Measurements from ENCODE around the gene SLC12A5. TPM values are rescaled to one million over a fixed set of nuclear protein-coding genes. Genes with fewer than 3 reads are reported as not detected.

SLC12A5 gene
- total RNA-seq, 1 donor from 2014 or later = not detected

- TF ChIP-seq, protein P1, sequence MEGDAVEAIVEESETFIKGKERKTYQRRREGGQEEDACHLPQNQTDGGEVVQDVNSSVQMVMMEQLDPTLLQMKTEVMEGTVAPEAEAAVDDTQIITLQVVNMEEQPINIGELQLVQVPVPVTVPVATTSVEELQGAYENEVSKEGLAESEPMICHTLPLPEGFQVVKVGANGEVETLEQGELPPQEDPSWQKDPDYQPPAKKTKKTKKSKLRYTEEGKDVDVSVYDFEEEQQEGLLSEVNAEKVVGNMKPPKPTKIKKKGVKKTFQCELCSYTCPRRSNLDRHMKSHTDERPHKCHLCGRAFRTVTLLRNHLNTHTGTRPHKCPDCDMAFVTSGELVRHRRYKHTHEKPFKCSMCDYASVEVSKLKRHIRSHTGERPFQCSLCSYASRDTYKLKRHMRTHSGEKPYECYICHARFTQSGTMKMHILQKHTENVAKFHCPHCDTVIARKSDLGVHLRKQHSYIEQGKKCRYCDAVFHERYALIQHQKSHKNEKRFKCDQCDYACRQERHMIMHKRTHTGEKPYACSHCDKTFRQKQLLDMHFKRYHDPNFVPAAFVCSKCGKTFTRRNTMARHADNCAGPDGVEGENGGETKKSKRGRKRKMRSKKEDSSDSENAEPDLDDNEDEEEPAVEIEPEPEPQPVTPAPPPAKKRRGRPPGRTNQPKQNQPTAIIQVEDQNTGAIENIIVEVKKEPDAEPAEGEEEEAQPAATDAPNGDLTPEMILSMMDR (IDR thresholded peaks at IDR 0.05; ENCODE audit: insufficient read depth, low read length, severe bottlenecking) = no peak
- FAIRE-seq (no peak), DNase-seq (ENCODE audit: low read depth) (no peak)
- Histone ChIP-seq H3K4me3 (ENCODE audit: low read depth, low read length) (no peak overlapping the region), H3K36me3 (ENCODE audit: control insufficient read depth, insufficient read depth, low read length) (peaks cover 3% of the 10 kb centered on the region), H3K27me3 (ENCODE audit: control insufficient read depth, insufficient read depth, low read length) (no peaks in the 10 kb centered on the region)
These were observed 44.0 kb downstream of the SLC12A5 start for GRCh38 chr20:46073024-46073423.

DNA sequence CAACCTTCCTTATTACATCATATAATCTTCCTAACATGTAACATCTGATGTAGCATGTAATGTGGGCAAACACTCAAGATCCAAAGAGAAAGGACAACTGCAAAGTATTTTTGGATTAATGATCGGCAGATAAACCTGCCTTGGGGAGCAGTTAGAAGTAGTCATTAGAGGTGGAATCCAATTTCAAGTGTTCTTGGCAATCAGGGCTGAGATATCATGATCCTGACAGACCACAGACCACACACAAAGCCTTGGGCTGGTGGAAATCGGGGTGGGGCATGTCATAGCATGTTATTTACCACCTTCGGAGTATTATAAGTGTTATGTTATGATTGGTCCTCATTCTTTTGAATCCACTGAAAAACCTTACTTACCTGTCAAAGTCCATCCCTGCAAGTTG lies 44.4 kb downstream of the SLC12A5 start:
- FAIRE-seq (no peak), DNase-seq (ENCODE audit: low read depth) (peak; percentile 72)
- TF ChIP-seq, protein P1 (IDR thresholded peaks at IDR 0.05; ENCODE audit: insufficient read depth, low read length, severe bottlenecking) = no peak
- H3K27me3 ChIP-seq (ENCODE audit: control insufficient read depth, insufficient read depth, low read length) = no peaks in the 10 kb centered on the region
- H3K4me3 ChIP-seq (ENCODE audit: low read depth, low read length) = no peak overlapping the region
- H3K36me3 ChIP-seq (ENCODE audit: control insufficient read depth, insufficient read depth, low read length) = peaks cover 3% of the 10 kb centered on the region

DNA sequence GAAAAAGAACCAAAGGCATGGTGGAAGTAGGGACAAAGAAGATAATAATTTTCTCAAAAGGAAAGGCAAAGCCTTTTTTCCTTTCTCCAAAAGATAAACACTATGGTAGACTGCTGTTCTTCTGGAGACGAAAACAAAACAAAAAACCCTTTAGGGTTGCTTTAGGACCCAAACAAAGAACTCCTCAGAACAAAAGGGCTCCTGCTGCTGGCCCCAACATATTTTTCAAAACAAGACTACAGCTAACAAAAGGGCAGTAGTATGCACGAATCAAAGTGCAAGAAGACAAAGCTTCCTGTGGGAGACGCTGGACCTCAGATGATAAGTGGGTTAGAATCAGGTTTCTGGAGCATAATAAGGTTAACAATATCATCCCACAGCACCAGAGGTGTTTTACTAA lies 45.0 kb downstream of the SLC12A5 start:
- no peaks in the 10 kb centered on the region for H3K27me3 ChIP-seq (ENCODE audit: control insufficient read depth, insufficient read depth, low read length)
- peaks cover 7% of the 10 kb centered on the region for H3K36me3 ChIP-seq (ENCODE audit: control insufficient read depth, insufficient read depth, low read length)
- FAIRE-seq = no peak
- no peak overlapping the region for H3K4me3 ChIP-seq (ENCODE audit: low read depth, low read length)
- TF ChIP-seq, protein P1 (IDR thresholded peaks at IDR 0.05; ENCODE audit: insufficient read depth, low read length, severe bottlenecking) = no peak
- DNase-seq (ENCODE audit: low read depth) = no peak

DNA sequence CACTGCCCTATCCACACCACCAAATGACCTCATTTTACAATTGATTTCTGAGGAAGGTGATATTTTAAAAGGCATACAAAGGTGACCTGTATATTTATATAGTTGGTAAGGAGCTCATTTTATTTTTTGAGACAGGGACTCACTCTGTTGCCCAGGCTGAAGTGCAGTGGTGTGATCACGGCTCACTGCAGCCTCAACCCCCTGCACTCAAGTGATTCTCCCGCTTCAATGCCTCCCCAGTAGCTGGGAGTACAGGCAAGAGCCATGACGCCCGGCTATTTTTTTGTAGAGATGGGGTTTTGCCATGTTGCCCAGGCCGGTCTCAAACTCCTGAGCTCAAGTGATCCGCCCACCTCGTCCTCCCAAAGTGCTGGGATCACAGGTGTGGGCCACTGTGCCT lies 47.8 kb downstream of the SLC12A5 start:
- H3K27me3 ChIP-seq (ENCODE audit: control insufficient read depth, insufficient read depth, low read length) = no peaks in the 10 kb centered on the region
- TF ChIP-seq, protein P1 (IDR thresholded peaks at IDR 0.05; ENCODE audit: insufficient read depth, low read length, severe bottlenecking) = no peak
- peaks cover 6% of the 10 kb centered on the region for H3K36me3 ChIP-seq (ENCODE audit: control insufficient read depth, insufficient read depth, low read length)
- FAIRE-seq (no peak), DNase-seq (ENCODE audit: low read depth) (no peak)
- no peak overlapping the region for H3K4me3 ChIP-seq (ENCODE audit: low read depth, low read length)

DNA sequence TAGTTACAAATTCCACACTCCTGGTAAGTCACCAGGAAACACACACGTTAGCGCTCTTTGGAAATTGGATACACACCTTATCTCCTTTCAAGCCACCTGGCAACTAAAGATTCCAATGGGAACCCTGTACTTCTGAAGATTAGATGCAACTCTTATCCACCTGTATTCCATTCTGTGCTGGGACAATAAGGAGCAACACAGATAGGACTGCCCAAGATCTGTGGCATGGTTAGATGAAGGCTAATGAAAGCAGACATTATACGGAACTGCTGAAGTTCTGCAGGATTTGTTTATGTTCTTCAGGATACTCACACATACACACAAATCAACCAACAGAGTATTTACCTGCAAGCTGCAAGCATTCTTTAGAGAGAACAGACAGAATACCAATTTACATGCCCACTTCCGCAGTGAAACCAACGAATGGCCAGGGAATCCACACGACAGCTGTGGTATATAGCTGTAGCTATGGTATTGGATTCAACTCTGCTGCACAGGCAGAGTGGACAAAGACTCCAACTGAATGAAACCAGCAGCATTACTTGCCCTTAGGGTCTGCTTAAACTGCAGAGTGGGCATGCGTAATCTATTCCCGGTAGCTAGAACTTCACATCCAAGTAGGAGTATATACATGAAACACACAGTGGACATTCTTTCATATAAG lies 48.8 kb downstream of the SLC12A5 start:
- no peak overlapping the region for H3K4me3 ChIP-seq (ENCODE audit: low read depth, low read length)
- FAIRE-seq = no peak
- peaks cover 6% of the 10 kb centered on the region for H3K36me3 ChIP-seq (ENCODE audit: control insufficient read depth, insufficient read depth, low read length)
- no peak for DNase-seq (ENCODE audit: low read depth)
- no peaks in the 10 kb centered on the region for H3K27me3 ChIP-seq (ENCODE audit: control insufficient read depth, insufficient read depth, low read length)
- TF ChIP-seq, protein P1 (IDR thresholded peaks at IDR 0.05; ENCODE audit: insufficient read depth, low read length, severe bottlenecking) = no peak

DNA sequence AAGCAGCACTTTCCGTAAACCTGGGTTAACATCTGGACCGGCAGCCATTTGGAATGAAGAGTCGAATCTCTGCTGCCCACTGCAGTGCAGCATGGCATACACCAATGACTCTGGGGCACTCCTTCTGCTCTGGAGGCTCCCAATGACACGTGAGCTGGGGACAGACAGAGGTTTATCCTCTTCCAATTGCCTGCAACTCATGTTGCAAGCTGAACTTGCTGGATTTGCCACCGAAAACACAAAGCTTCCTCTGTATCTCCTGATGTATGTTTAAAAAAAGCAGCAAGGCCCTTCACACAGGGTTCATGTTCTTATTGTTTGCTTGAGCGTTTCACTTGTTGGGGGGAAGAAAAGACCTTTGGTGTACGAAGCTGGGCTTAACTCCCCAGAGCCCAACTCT lies 49.9 kb downstream of the SLC12A5 start:
- H3K27me3 ChIP-seq (ENCODE audit: control insufficient read depth, insufficient read depth, low read length) = no peaks in the 10 kb centered on the region
- TF ChIP-seq, protein P1 (IDR thresholded peaks at IDR 0.05; ENCODE audit: insufficient read depth, low read length, severe bottlenecking) = no peak
- DNase-seq (ENCODE audit: low read depth) (no peak), FAIRE-seq (no peak)
- H3K36me3 ChIP-seq (ENCODE audit: control insufficient read depth, insufficient read depth, low read length) = peaks cover 6% of the 10 kb centered on the region
- no peak overlapping the region for H3K4me3 ChIP-seq (ENCODE audit: low read depth, low read length)

Measured in bronchial epithelial cell (primary cell).